RWPE2 (cell line): ENCODE data around the gene GKN1.

Experiments
- ATAC-seq: fragments of 200-7000 bp; cut with Tn5 transposase; 3 replicates; pipeline ENCODE4 v1.9.1; 2021; ENCODE audit warnings: low read depth
- DNase-seq: peaks from one replicate; pipeline ENCODE4 v3.0.0-alpha.2; 2020; ENCODE audit warnings: low spot score
- H3K27ac ChIP-seq: fragments of 450-650 bp; 2 replicates; pipeline ENCODE4 v1.5.1; 2017; ENCODE audit warnings: mild to moderate bottlenecking; ENCODE audit not compliant: poor library complexity, severe bottlenecking
- H3K27me3 ChIP-seq: fragments of 250-450 bp; sonication (Bioruptor Pico); 2 replicates; pipeline ENCODE4 v1.5.1; 2021; ENCODE audit warnings: mild to moderate bottlenecking, moderate library complexity; ENCODE audit not compliant: insufficient read depth, poor library complexity, severe bottlenecking
- H3K36me3 ChIP-seq: fragments of 250-450 bp; sonication (Bioruptor Pico); 2 replicates; pipeline ENCODE4 v1.5.1; 2020; ENCODE audit warnings: low read depth, mild to moderate bottlenecking, moderate library complexity
- H3K4me1 ChIP-seq: fragments of 250-450 bp; sonication (Bioruptor Pico); 2 replicates; pipeline ENCODE4 v1.5.1; 2021; ENCODE audit warnings: mild to moderate bottlenecking, moderate library complexity; ENCODE audit not compliant: insufficient read depth, poor library complexity, severe bottlenecking
- H3K4me3 ChIP-seq: fragments of 250-450 bp; sonication (Bioruptor Pico); 2 replicates; pipeline ENCODE4 v1.5.1; 2021; ENCODE audit warnings: mild to moderate bottlenecking, moderate library complexity; ENCODE audit not compliant: severe bottlenecking
- H3K9me3 ChIP-seq: fragments of 250-450 bp; sonication (Bioruptor Pico); 2 replicates; pipeline ENCODE4 v1.5.1; 2021; ENCODE audit warnings: mild to moderate bottlenecking, moderate library complexity; ENCODE audit not compliant: severe bottlenecking
- TF ChIP-seq, protein P1 (sequence below): fragments of 450-650 bp; IDR thresholded peaks from one replicate; pipeline ENCODE4 v1.5.1; 2017; ENCODE audit warnings: mild to moderate bottlenecking, moderate library complexity; ENCODE audit not compliant: poor library complexity, severe bottlenecking

The GKN1 gene

DNA sequence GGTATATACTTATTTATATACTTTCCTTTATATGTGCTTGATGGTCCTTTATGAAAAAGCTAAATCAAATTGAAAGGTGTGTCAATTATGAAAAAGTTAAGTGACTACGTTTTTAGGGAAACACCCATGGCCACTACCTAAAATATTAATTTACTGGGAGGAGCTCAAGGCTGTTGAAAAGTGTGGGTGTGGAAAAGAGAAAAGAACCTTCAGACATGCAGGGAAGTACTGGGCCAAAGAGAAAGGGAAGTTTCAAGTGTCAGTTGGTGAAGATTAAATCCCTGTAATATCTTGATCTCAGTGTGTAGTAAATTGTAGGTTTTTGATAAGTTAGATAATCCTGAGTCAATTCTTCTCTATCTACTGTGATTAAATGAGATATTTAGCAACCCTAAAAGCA, 6.2 kb upstream of the GKN1 start:
- DNase-seq (no peak), ATAC-seq (no peak)
- Histone ChIP-seq H3K27me3 (no peaks in the 10 kb centered on the region), H3K27ac (no peak overlapping the region), H3K36me3 (no peaks in the 10 kb centered on the region), H3K4me3 (no peak overlapping the region), H3K9me3 (no peaks in the 10 kb centered on the region), H3K4me1 (peaks cover 19% of the 10 kb centered on the region)
- TF ChIP-seq, protein P1, sequence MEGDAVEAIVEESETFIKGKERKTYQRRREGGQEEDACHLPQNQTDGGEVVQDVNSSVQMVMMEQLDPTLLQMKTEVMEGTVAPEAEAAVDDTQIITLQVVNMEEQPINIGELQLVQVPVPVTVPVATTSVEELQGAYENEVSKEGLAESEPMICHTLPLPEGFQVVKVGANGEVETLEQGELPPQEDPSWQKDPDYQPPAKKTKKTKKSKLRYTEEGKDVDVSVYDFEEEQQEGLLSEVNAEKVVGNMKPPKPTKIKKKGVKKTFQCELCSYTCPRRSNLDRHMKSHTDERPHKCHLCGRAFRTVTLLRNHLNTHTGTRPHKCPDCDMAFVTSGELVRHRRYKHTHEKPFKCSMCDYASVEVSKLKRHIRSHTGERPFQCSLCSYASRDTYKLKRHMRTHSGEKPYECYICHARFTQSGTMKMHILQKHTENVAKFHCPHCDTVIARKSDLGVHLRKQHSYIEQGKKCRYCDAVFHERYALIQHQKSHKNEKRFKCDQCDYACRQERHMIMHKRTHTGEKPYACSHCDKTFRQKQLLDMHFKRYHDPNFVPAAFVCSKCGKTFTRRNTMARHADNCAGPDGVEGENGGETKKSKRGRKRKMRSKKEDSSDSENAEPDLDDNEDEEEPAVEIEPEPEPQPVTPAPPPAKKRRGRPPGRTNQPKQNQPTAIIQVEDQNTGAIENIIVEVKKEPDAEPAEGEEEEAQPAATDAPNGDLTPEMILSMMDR = no peak

DNA sequence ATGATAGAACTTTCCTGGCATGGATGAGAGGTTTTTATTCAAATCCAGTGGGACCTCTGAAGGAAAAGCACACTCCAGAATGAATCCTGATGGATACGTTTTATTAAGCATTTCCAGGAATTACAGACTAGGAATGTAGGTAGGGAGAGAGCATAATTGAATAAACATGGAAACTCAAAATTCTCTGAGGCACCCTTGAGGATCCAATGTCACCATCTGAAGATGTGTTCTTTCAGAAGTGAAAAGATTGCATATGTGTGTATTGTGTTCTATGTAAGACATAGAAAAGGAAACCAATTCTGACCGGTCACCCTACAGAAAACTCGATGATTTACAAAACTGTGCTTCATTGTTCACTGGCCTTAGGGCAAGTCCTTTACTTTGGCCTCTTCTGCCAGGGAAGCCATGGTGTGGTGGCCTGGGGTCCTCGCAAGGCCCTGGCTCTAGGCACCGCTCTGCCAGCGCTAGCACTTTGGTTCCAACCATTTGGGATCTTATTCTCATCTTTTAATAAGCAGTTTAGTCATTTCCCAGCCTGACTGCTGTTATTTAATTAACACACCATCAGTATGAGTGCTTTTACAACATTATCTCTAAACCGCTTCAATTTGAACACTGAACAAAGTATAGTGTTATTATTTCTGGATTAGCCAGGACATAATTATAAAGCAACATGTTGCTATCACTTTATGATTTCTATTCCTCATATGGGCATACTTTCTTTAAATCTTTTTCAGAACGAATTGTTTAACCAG, 4.5 kb upstream of the GKN1 start:
- DNase-seq = no peak
- ATAC-seq = no peak
- Histone ChIP-seq H3K4me3 (no peak overlapping the region), H3K4me1 (peaks cover 19% of the 10 kb centered on the region), H3K36me3 (no peaks in the 10 kb centered on the region), H3K9me3 (no peaks in the 10 kb centered on the region), H3K27me3 (no peaks in the 10 kb centered on the region), H3K27ac (peak overlapping the region; percentile 94)
- TF ChIP-seq, protein P1 = no peak

DNA sequence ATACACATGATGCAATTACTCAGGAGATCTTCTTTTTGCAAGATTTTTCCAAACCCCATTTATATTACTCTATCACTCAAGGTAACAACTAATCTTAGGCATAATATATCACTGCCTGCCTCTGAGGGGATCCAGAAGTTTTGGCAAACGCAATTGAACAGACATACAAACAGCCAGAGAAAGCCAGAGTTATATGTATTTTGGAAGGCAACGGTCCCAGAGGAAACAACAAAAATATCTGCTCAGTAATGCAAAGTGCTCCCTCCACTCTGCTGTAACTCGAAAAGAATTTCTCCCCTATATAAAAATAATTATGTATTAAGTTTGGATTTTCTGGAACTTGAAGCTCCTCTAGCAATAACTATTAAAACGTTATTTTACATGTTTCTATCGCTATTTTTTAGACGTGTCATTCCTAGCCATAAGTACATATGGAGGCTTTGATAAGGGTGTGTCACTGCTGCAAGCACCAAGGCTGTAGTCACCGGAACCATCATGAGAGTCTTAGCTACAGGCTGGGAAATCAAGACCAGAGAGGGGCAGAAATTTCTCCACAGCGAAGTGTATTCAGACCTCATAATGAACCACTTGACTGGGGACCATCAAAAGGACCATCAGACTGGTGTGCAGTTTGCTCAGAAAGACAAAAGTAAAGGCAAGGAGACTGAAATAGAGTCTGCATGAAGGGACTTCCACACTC, 3.7 kb upstream of the GKN1 start:
- no peaks in the 10 kb centered on the region for H3K27me3 ChIP-seq
- no peak for DNase-seq

DNA sequence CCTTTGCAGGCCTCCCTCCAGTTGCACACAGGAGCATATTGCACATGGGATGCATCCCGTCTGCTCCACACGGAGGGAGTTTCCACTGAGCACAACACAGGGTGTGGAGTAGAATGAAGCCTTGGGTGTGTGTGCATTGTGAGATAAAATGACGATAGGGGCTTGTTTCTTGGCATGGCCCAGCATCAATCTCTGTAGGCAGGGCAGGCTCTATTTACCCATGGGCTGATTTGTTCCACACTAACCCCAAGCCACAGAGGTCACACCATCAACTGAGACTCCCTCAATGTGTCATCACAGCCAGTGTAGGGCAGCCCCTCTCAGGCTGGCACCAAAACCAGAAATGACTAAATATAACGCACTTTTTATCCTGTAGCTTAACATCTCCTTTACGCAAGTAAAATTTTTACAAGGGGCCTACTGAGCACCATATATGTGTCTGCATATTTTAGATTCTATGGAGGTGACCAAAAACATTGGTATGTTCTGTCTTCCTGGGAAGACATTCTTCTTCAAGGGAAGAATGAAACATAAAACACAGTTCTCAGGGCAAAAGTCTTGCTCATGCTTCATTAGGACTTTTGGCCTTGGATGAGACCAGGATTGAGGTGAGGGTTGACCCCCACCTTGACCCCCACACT, 2.7 kb upstream of the GKN1 start:
- Histone ChIP-seq H3K36me3 (no peaks in the 10 kb centered on the region), H3K27me3 (no peaks in the 10 kb centered on the region), H3K4me3 (no peak overlapping the region), H3K27ac (peak overlapping the region; percentile 94), H3K9me3 (no peaks in the 10 kb centered on the region), H3K4me1 (peaks cover 19% of the 10 kb centered on the region)
- DNase-seq (peak; percentile 81), ATAC-seq (peak; percentile 93)
- TF ChIP-seq, protein P1 = no peak

More for the DNA sequence above, 3.7 kb upstream of the GKN1 start:
- no peaks in the 10 kb centered on the region for H3K36me3 ChIP-seq
- ATAC-seq = no peak
- peak overlapping the region; percentile 94 for H3K27ac ChIP-seq
- TF ChIP-seq, protein P1 = no peak
- peaks cover 19% of the 10 kb centered on the region for H3K4me1 ChIP-seq
- H3K4me3 ChIP-seq = no peak overlapping the region
- H3K9me3 ChIP-seq = no peaks in the 10 kb centered on the region
